Fibroblast of skin of right biceps (primary cell): ENCODE data around the gene ATOH8.

Experiments used
- DNase-seq: peaks from one replicate; pipeline ENCODE4 v3.0.0-alpha.2; 2013

The ATOH8 gene

GRCh38 chr2:85772019-85772745 is 18.4 kb downstream of the ATOH8 start:
- peak; percentile 100 for DNase-seq

- no peak for DNase-seq
These were observed 19.2 kb downstream of the ATOH8 start for GRCh38 chr2:85772841-85773491.

GRCh38 chr2:85773692-85774091 is 19.9 kb downstream of the ATOH8 start:
- DNase-seq: no peak

- DNase-seq: no peak
These were observed 20.6 kb downstream of the ATOH8 start for GRCh38 chr2:85774126-85774978.

GRCh38 chr2:85775406-85776381 is 21.9 kb downstream of the ATOH8 start:
- DNase-seq: no peak

- no peak for DNase-seq
These were observed 22.9 kb downstream of the ATOH8 start for GRCh38 chr2:85776672-85777071.

- no peak for DNase-seq
These were observed 23.7 kb downstream of the ATOH8 start for GRCh38 chr2:85777441-85777861.

GRCh38 chr2:85778646-85779379 is 25.0 kb downstream of the ATOH8 start:
- DNase-seq: no peak

DNA sequence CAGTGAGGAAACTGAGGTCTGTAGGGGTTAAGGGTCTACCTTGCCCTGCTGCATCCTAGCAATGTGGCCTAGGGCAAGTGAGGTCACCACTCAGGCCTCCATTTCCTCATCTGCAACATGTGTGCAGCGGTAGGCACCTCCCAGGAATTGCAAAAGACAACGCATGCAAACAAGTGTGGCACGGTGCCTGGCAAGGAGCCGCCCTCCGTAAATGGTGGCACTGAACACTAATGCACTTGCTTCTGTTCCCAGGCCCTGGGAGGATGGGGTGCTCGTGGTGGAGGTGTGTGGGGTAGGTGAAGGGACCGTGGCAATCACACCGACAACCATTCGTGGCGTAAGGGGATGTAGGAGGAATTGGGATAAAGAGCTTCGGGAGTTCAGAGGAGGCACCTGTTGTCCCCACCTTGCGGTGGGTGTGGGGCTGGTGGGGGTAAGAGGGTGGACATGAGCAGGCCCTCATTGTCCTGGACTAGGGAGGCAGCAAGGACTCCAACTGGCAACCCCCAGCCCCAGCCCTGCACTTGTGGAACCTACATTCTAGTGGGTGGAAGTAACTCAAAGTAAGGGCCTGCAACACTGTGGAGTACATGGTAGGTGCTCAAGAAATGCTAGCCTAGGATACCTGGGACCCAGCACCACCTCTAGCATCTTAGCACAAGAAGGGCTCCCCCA is 26.0 kb downstream of the ATOH8 start:
- no peak for DNase-seq

GRCh38 chr2:85780316-85781012 is 26.7 kb downstream of the ATOH8 start:
- no peak for DNase-seq

DNA sequence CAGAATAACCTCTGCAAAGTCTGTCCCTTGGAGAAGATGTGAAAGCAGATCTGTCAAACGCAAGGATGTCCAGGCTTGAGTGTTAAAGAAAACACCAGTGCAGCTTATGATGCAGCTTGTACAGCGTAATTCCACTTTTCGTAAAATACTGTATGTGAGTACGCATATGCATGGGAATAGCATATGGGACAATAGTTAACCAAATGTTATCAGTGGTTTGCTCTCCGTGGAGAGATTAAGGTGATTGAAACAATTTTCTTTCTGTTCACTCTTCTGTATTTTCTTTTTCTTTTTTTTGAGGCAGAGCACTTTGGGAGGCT is 27.2 kb downstream of the ATOH8 start:
- no peak for DNase-seq

- DNase-seq: no peak
These were observed 30.0 kb downstream of the ATOH8 start for GRCh38 chr2:85783796-85784195.

DNA sequence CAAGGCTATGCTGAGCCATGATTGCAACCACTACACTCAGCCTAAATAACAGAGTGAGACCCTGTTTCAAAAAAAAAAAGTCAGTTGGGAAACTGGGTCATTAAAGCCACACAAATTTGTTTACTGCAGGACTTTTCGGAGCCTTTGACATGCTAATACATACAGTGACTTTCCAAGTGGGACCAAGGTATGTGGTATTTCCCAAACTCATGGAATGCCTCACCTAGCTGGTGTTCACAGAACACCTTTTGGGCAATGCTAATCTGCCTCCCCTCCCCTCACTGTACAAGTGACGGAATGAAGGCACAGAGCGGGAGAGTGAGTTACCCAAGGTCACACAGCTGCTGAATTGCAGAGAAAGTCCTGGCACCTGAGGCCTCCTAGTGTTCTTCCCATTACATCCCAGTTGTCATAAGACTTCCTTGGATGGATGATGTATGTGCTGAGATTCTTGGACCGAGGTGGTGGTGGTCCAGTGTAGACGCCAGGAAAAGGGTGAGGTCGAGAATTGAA is 30.7 kb downstream of the ATOH8 start:
- no peak for DNase-seq

DNA sequence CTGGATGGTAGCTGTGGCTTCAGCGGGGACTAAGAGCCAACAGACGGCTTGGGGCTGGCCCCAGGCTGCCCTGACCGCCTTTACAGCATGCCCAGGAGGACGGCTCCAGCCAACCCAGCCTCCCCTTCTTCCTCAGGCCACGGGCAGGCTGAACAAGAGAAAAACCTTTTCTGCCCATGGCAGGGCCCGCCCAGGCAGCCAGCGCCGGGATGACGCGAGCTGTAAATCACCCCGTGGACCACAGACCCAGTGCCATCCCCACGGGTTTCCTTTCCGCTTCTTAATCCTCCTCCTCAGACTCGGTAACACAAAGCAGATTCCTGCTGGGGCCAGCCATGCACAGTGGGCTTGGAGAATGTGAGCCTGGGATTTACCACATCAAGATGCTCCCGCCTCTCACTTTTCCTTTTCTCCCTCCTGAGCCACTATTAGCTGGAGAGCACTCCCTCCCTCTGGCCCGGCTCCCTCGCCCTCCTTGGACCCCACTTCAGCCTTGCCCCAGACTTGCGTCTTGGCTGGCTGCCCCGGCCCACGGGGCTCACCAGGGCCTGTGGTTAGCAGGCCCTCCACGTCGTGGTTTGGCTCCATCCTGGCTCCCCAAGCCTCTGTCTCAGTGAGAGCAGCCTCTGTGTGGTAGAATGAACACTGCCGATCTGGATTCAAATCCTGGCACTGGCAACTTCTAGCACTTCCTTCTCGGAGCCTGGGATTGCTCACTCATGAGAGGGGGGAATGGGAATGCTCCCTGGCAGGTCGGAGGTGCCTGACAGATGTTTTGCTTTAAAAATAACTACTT is 31.4 kb downstream of the ATOH8 start:
- peak; percentile 97 for DNase-seq

GRCh38 chr2:85785871-85786270 is 32.1 kb downstream of the ATOH8 start:
- DNase-seq: no peak

DNA sequence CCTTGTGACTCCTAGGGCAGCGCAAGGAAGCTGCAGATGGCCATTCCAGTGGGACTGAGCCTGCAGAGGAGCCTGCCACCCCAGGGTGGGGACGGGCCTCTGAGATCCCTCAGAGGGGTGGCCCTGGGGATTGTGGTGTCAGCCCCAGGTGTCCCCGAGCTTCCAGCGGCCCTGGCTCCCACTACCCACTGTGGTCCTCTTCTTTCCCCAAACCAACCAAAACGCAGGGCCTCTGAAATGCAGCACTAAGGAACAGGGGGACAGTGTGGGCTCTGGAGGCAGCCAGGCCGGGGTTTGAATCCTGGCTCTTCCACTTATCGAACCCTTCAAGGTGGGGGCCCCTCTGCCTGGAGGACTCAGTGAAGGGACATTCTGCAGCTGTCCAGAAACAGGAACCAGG is 32.7 kb downstream of the ATOH8 start:
- no peak for DNase-seq

DNA sequence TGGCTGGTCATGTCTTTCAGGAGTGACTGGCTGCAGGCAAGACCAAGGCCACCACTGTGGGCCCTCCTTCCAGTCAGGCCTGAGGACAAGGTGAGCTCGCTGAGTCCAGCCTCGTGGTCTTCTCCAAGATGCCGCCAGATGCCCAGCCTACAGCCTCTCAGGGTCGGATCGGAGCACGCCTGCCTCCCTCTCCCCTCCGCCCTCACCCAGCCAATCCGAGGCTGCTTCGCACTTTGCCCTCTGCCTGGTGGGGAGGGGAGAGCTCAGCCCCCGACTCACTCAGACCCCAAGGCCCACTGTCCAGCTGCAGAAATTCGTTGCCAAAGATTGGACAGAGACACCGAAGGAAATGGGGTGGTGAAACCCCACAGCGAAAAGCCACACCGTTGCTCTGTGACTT is 33.1 kb downstream of the ATOH8 start:
- DNase-seq: no peak

DNA sequence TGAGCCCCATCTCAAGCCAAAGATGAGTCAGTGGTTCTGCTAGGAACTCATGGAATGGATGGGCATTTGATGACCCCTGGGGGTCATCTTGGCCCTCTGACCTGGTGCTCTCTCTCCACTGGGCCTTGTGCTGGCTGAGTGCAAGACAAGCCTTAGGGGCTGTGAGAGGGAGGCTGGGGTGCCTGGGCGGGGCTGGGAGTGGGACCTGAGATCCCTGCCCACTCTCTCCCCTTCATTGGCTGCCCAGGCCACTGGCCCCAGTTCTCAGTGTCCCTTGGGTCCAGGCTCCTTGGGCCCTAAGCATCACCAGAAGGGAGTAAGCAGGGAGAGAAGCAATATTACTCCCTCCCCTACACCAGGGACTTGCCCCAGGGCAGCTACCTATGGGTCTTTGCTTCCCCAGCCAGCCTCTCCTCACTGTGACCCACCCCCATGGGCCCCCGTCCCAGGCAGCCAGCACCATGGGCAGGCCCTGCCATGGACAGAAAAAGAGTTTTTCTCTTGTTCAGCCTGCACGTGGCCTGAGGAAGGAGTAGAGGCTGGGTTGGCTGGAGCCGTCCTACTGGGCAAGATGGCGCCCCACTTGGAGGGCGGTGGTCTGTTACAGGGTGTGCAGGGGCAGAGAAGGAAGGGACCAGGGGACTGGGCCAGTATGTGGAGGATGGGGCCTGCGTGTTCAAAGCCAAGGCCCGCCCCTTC is 33.6 kb downstream of the ATOH8 start:
- no peak for DNase-seq

- DNase-seq: no peak
These were observed 34.2 kb downstream of the ATOH8 start for GRCh38 chr2:85787981-85788340.
